AG09319 (cell line): ENCODE data around the gene CDC42BPA.
"Not testable (repeated sequence)": the region's sequence is repeated elsewhere in the genome, so short reads cannot be mapped to it uniquely, and the experiment has no call there.

Source experiments
- DNase-seq: peaks from one replicate; pipeline ENCODE4 v3.0.0-alpha.2; 2010; ENCODE audit warnings: low read depth; ENCODE audit errors: extremely low read depth
- TF ChIP-seq, protein P1 (sequence below): IDR thresholded peaks from 2 replicates; pipeline ENCODE4 v1.5.1; 2011; ENCODE audit warnings: low read depth, mild to moderate bottlenecking, inconsistent platforms, low read length, moderate library complexity

The CDC42BPA gene

DNA sequence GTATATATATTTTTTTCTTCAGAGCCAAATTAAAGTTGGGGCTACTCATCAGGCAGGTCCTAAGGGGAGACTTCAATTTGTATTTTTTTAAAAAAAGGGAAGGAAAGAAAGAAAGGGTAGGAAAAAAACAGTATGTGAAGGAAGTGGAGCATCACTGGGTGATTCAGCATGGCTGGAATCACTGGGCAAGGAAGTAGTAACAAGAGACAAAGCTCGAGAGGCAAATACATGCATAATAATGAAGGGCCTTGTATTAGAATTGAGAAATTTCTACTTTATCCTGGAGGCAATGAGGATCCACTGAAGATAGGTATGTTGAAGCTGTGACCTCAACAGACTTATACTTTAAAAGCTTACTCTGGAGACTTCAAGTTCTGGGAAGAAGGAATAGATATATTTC is 193.8 kb downstream of the CDC42BPA start:
- TF ChIP-seq, protein P1, sequence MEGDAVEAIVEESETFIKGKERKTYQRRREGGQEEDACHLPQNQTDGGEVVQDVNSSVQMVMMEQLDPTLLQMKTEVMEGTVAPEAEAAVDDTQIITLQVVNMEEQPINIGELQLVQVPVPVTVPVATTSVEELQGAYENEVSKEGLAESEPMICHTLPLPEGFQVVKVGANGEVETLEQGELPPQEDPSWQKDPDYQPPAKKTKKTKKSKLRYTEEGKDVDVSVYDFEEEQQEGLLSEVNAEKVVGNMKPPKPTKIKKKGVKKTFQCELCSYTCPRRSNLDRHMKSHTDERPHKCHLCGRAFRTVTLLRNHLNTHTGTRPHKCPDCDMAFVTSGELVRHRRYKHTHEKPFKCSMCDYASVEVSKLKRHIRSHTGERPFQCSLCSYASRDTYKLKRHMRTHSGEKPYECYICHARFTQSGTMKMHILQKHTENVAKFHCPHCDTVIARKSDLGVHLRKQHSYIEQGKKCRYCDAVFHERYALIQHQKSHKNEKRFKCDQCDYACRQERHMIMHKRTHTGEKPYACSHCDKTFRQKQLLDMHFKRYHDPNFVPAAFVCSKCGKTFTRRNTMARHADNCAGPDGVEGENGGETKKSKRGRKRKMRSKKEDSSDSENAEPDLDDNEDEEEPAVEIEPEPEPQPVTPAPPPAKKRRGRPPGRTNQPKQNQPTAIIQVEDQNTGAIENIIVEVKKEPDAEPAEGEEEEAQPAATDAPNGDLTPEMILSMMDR = no peak
- DNase-seq = no peak

DNA sequence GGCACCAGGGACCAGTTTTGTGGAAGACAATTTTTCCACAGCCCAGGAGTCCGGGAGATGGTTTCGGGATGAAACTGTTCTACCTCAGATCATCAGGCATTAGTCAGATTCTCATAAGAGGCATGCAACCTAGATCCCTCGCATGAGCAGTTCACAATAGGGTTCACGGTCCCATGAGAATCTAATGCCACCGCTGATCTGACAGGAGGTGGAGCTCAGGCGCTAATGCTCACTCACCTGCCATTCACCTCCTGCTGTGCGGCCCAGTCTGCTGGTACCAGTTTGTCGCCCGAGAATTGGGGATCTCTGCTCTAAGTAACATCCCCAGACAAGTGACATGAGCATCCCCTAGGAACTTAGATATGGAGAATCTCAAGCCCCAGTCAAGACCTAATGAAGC is 197.5 kb downstream of the CDC42BPA start:
- TF ChIP-seq, protein P1 = no peak
- DNase-seq = no peak

DNA sequence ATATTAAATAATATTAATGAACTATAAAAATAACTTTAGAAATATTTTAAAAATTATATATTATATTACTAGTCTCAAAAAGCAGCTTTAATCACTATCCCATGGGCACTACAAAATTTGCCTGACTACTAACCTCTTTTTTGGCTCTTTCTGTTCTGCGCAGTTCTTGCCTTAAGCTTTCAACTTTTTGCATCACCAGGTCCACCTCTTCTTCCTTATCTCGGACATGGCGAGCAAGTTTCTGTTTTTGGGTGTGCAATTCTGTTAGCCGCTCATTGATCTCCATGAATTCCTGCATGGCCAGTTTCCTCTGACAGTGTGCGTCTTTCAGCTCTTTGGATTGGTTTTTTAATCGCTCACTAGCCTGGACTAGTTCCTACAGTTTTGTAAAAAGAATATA is 205.8 kb downstream of the CDC42BPA start:
- TF ChIP-seq, protein P1 = no peak

GRCh38 chr1:227111782-227112181 is 206.5 kb downstream of the CDC42BPA start:
- TF ChIP-seq, protein P1 = no peak
- DNase-seq = no peak

More for the DNA sequence above, 205.8 kb downstream of the CDC42BPA start:
- DNase-seq = no peak

- DNase-seq = not testable (repeated sequence)
Observed at GRCh38 chr1:227105291-227105690, 213.0 kb downstream of the CDC42BPA start.

- DNase-seq = no peak
- TF ChIP-seq, protein P1 = no peak
Observed at GRCh38 chr1:227102056-227102455, 216.2 kb downstream of the CDC42BPA start.

DNA sequence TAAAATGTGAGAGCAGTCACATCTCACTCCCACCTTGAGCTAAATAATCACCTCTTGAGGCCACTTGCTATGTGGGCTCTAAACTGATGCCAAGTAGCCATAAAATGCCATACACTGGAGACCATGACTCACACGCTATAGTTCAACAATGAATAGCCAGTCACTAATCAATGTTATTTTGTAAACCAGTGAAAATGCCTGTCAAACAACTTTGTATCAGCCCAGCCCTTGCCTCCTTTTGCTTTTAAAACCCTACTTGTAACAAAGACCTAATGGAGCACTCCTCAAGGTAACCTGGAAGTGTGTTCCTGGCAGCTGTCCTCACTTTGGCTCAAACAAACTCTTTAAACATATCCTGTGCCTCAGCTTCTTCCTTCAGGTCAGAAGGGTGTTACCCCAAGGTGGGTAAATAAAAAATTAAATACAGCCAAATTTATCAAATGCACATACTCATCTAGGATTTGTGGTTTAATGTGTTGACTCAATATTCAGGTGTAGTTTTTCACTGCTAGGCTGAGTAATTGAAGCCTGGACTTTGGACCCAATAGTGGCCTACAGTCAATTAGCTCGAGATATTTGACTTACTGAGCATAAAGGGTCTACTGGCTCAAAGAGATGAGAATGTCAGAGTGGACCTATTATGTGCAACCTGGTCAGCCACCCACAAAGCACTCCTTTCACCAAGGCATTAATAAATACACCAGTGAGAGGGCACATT is 223.9 kb downstream of the CDC42BPA start:
- TF ChIP-seq, protein P1 = no peak
- no peak for DNase-seq

DNA sequence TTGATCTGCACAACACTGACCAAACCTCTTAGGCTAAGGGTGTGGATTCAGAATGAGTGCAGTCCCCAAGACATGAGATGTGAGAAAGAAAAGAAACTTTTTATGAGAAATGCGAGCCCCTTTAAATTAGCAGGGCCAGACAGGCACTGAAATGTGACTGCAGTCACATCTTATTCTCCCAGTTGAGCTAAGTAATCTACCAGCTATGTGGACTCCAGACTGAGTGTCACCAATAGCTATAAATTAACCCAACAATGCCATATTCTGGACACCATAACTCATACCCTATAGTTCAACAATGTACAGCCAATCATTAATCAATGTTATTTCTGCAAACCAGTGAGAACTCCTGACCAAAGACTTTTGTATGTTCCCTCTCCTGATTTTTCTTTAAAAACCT is 225.0 kb downstream of the CDC42BPA start:
- TF ChIP-seq, protein P1 = no peak
- DNase-seq = no peak
